Panc1 (cell line): ENCODE data around the gene ATG9A. TPM values are rescaled to one million over a fixed set of nuclear protein-coding genes. Genes with fewer than 3 reads are reported as not detected.

ENCODE experiments used
- ATAC-seq: fragments of 200-7000 bp; cut with Tn5 transposase; 2 replicates; pipeline ENCODE4 v1.9.1; 2020; ENCODE audit warnings: mild to moderate bottlenecking, moderate library complexity
- BruUV-seq: library from RNA; stranded (reverse); fragments of 400-500 nt; replicated peaks from 2 replicates; lab custom pipeline; 2021; lab: Mats Ljungman, UMichigan
- CTCF ChIA-PET: fragments of 300-600 bp; sonication (Branson Sonifier 250); formaldehyde crosslinking; loops from one replicate; lab custom pipeline; 2022; ENCODE audit warnings: antibody characterized with exemption; lab: Charles Lee
- POLR2A ChIA-PET: fragments of 300-600 bp; sonication (Branson Sonifier 250); formaldehyde crosslinking; loops from one replicate; lab custom pipeline; 2022; ENCODE audit warnings: antibody characterized with exemption; lab: Charles Lee
- DNase-seq: peaks from one replicate; pipeline ENCODE4 v3.0.0-alpha.2; 2010; ENCODE audit warnings: low read depth, low spot score
- H3K27ac ChIP-seq: 2 replicates; pipeline ENCODE4 v1.5.1; 2011; ENCODE audit warnings: mild to moderate bottlenecking, low read length, inconsistent platforms
- H3K27me3 ChIP-seq: fragments of 200-500 bp; sonication (Bioruptor generic); 2 replicates; pipeline ENCODE4 v1.6.0; 2014; ENCODE audit warnings: low read length, inconsistent platforms; ENCODE audit not compliant: control insufficient read depth, insufficient read depth
- H3K36me3 ChIP-seq: fragments of 200-500 bp; sonication (Bioruptor generic); 2 replicates; pipeline ENCODE4 v1.5.1; 2014; ENCODE audit warnings: inconsistent platforms, mild to moderate bottlenecking, low read length, moderate library complexity; ENCODE audit not compliant: control insufficient read depth, insufficient read depth
- H3K4me1 ChIP-seq: 2 replicates; pipeline ENCODE4 v1.5.1; 2011; ENCODE audit warnings: inconsistent platforms, mild to moderate bottlenecking, low read length, moderate library complexity; ENCODE audit not compliant: control insufficient read depth, insufficient read depth
- H3K4me3 ChIP-seq, 2 experiments: 2 replicates each; pipeline ENCODE4 v1.5.1; 2011 to 2012; ENCODE audit warnings: low read depth in 2 of 2, low read length in 2 of 2, mild to moderate bottlenecking in 2 of 2, inconsistent platforms in 1 of 2, moderate library complexity in 1 of 2
- H3K9me3 ChIP-seq: fragments of 200-500 bp; sonication (Bioruptor generic); 2 replicates; pipeline ENCODE4 v1.5.1; 2014; ENCODE audit warnings: low read depth, mild to moderate bottlenecking, inconsistent platforms, low read length, moderate library complexity; ENCODE audit not compliant: control insufficient read depth, insufficient read depth
- POLR2AphosphoS5 ChIP-seq: IDR thresholded peaks from 2 replicates; pipeline ENCODE4 v1.6.1; 2012; ENCODE audit warnings: mild to moderate bottlenecking, low read depth, low read length, moderate library complexity
- SIN3A ChIP-seq: IDR thresholded peaks from 2 replicates; pipeline ENCODE4 v1.6.1; 2012; ENCODE audit warnings: low read depth, mild to moderate bottlenecking, low read length, moderate library complexity, borderline replicate concordance; ENCODE audit not compliant: insufficient read depth
- TCF7L2 ChIP-seq: IDR thresholded peaks from 2 replicates; pipeline ENCODE4 v1.6.1; 2011; ENCODE audit warnings: mild to moderate bottlenecking, low read depth, low read length, inconsistent platforms
- in situ Hi-C: cut with HindIII; loops from 2 replicates; pipeline ENCODE4 v1.10.0; 2016; ENCODE audit warnings: low sequenced_read_pairs, low pct_unique_long_range_greater_than_20kb
- intact Hi-C: fragments of 100-400 bp; cut with micrococcal nuclease; formaldehyde crosslinking; loops from one replicate; pipeline ENCODE4 v1.10.0; 2022; ENCODE audit not compliant: unreplicated experiment
- total RNA-seq: library from RNA; stranded (reverse); gene quantifications from one replicate; pipeline ENCODE4 v1.2.1, GENCODE V29; 2021; ENCODE audit not compliant: unreplicated experiment
- TF ChIP-seq, protein P1 (sequence below), 2 experiments: IDR thresholded peaks; 2 replicates each; pipeline ENCODE4 v1.6.1; 2011 to 2012; ENCODE audit warnings: low read depth in 2 of 2, control low read depth in 1 of 2, low read length in 1 of 2, mild to moderate bottlenecking in 1 of 2, moderate library complexity in 1 of 2; ENCODE audit not compliant: insufficient read depth in 1 of 2
- TF ChIP-seq, protein P2 (sequence below): fragments of 450-650 bp; IDR thresholded peaks from 2 replicates; pipeline ENCODE4 v1.5.1; 2017; ENCODE audit warnings: mild to moderate bottlenecking

The ATG9A gene
- total RNA-seq, 1 experiment from 2014 or later: 75.1 TPM

DNA sequence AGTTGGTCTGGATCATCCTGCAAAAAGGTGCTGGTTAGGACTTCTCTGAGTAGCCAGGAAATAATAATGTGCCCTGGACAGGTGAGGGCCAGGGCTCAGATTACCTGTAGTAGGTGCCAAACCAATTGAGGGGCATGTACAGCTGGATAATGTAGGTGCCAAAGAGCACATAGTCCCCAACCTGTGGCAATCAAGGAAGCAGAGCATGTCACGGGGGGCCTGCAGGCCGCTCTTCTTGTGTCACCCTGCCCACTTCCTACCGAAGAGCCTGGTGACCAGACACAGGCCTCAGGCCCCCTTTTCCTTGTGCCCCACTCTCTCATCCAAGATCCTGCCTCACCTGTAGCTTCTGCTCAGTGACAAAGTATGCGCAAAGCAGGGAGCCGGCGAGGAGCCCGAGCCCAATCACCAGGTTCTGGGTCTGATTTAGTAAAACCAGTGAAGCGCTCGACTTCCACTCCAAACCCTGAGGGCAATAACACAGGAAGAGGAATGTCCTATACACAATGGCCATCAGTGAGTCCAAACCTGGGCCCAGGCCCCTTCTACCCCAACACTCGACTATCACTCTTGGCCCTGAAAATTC is 15.9 kb downstream of the ATG9A start:
- in situ Hi-C loops (no loop called here), intact Hi-C loops (loop anchor here (10.0 kb wide), 1 partner anchor 49 kb away; the partner anchor contains the start of gene NHEJ1)
- TF ChIP-seq POLR2AphosphoS5 (no peak), SIN3A (no peak), TCF7L2 (no peak)
- TF ChIP-seq, protein P1, sequence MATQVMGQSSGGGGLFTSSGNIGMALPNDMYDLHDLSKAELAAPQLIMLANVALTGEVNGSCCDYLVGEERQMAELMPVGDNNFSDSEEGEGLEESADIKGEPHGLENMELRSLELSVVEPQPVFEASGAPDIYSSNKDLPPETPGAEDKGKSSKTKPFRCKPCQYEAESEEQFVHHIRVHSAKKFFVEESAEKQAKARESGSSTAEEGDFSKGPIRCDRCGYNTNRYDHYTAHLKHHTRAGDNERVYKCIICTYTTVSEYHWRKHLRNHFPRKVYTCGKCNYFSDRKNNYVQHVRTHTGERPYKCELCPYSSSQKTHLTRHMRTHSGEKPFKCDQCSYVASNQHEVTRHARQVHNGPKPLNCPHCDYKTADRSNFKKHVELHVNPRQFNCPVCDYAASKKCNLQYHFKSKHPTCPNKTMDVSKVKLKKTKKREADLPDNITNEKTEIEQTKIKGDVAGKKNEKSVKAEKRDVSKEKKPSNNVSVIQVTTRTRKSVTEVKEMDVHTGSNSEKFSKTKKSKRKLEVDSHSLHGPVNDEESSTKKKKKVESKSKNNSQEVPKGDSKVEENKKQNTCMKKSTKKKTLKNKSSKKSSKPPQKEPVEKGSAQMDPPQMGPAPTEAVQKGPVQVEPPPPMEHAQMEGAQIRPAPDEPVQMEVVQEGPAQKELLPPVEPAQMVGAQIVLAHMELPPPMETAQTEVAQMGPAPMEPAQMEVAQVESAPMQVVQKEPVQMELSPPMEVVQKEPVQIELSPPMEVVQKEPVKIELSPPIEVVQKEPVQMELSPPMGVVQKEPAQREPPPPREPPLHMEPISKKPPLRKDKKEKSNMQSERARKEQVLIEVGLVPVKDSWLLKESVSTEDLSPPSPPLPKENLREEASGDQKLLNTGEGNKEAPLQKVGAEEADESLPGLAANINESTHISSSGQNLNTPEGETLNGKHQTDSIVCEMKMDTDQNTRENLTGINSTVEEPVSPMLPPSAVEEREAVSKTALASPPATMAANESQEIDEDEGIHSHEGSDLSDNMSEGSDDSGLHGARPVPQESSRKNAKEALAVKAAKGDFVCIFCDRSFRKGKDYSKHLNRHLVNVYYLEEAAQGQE (IDR thresholded peaks at IDR 0.05; ENCODE audit: insufficient read depth in 1 of 2, low read depth in 2 of 2, low read length in 1 of 2): no peak
- TF ChIP-seq, protein P2, sequence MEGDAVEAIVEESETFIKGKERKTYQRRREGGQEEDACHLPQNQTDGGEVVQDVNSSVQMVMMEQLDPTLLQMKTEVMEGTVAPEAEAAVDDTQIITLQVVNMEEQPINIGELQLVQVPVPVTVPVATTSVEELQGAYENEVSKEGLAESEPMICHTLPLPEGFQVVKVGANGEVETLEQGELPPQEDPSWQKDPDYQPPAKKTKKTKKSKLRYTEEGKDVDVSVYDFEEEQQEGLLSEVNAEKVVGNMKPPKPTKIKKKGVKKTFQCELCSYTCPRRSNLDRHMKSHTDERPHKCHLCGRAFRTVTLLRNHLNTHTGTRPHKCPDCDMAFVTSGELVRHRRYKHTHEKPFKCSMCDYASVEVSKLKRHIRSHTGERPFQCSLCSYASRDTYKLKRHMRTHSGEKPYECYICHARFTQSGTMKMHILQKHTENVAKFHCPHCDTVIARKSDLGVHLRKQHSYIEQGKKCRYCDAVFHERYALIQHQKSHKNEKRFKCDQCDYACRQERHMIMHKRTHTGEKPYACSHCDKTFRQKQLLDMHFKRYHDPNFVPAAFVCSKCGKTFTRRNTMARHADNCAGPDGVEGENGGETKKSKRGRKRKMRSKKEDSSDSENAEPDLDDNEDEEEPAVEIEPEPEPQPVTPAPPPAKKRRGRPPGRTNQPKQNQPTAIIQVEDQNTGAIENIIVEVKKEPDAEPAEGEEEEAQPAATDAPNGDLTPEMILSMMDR: no peak
- Histone ChIP-seq H3K4me3 (no peak overlapping the region), H3K27ac (no peak overlapping the region), H3K36me3 (0 out of 2 replicates have a peak, but pooled peaks cover 2% of the 10 kb centered on the region), H3K4me1 (peaks cover 5% of the 10 kb centered on the region; the same call in 1 of the 2 replicates), H3K27me3 (no peaks in the 10 kb centered on the region), H3K9me3 (no peaks in the 10 kb centered on the region)
- ChIA-PET CTCF (no interaction called here), POLR2A (no interaction called here)
- no peak for DNase-seq
- BruUV-seq: no TSS peak
- ATAC-seq: no peak

DNA sequence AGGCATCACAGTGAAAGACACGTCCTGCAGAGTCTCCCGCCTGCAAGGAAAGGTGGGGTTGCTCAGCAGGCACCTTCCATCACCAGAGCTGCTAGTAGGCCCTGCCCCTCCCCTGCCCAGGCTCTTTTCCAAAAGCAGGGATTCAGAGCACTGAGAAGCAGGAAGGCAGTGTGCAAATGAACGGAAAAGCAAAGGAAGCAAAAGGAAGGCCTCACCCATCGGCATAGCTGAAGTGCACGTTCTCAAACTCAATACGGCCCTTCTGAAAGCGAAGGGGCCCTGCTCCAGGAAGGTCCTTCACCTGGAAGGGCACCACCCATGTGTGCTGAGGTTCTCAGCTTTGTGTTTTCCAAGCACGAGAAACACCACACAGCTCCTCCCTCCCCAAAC is 16.4 kb downstream of the ATG9A start:
- in situ Hi-C loops: no loop called here

DNA sequence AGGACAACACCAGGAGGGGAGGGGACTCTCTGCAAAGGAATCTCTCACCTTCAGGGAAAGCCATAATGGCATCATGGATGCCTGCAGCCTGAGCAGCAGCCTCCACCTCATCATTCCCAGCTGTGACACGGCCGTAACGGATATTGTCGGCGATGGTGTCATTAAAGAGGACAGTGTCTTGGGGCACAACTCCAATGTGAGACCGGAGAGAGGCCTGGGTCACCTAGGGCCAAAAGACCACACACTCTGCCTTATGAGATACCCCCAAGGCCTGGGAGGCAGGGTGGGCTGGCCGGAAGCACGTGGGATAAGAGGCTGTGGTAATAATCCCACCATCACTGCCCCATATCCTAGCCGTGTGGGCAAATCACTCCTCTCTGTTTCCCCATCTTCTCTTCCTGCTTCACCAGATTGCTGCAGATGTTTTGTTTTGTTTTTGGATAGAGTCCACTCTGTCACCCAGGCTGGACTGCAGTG is 18.5 kb downstream of the ATG9A start:
- TF ChIP-seq TCF7L2 (no peak), POLR2AphosphoS5 (0 out of 2 replicates have a peak, but pooled peaks have one; percentile 26)
- TF ChIP-seq, protein P2: no peak
- DNase-seq: no peak
- in situ Hi-C loops (no loop called here), intact Hi-C loops (loop anchor here (10.0 kb wide), 1 partner anchor 46 kb away; the partner anchor contains the start of gene NHEJ1)
- POLR2A ChIA-PET: no interaction called here
- Histone ChIP-seq H3K4me3 (no peak overlapping the region), H3K9me3 (no peaks in the 10 kb centered on the region), H3K27me3 (no peaks in the 10 kb centered on the region), H3K27ac (no peak overlapping the region), H3K4me1 (peaks cover 13% of the 10 kb centered on the region), H3K36me3 (0 out of 2 replicates have a peak, but pooled peaks cover 4% of the 10 kb centered on the region)
- CTCF ChIA-PET: interaction anchor here (0.6 kb wide), 1 partner anchor 154 kb away, joined by 5 read pairs; no protein-coding TSS in a partner anchor
- no TSS peak for BruUV-seq
- no peak for ATAC-seq

More for the DNA sequence above, 16.4 kb downstream of the ATG9A start:
- Histone ChIP-seq H3K36me3 (0 out of 2 replicates have a peak, but pooled peaks cover 4% of the 10 kb centered on the region), H3K27me3 (no peaks in the 10 kb centered on the region), H3K27ac (no peak overlapping the region), H3K4me3 (no peak overlapping the region), H3K9me3 (no peaks in the 10 kb centered on the region), H3K4me1 (peaks cover 8% of the 10 kb centered on the region)
- POLR2A ChIA-PET: no interaction called here
- no peak for DNase-seq
- CTCF ChIA-PET: no interaction called here
- BruUV-seq: no TSS peak
- TF ChIP-seq SIN3A: no peak
- no peak for TF ChIP-seq POLR2AphosphoS5
- no peak for ATAC-seq
- intact Hi-C loops: loop anchor here (10.0 kb wide), 1 partner anchor 48 kb away; the partner anchor contains the start of gene NHEJ1
